Ascending aorta (tissue), 2 donors: Measurements from ENCODE around the gene TRIB2. TPM values are rescaled to one million over a fixed set of nuclear protein-coding genes. Genes with fewer than 3 reads are reported as not detected.

ENCODE experiments used
- DNase-seq, 2 donors: peaks; one replicate each; pipeline ENCODE4 v3.0.0-alpha.2; 2019; ENCODE audit warnings: low spot score in 2 of 2
- H3K27ac ChIP-seq, 2 donors: fragments of 200-600 bp; sonication (generic); one replicate each; pipeline ENCODE4 v1.5.1; 2016 to 2017; ENCODE audit warnings: mild to moderate bottlenecking in 1 of 2
- H3K27me3 ChIP-seq: fragments of 200-600 bp; sonication (generic); one replicate; pipeline ENCODE4 v1.5.1; 2017
- H3K36me3 ChIP-seq, 2 donors: fragments of 200-600 bp; sonication (generic); one replicate each; pipeline ENCODE4 v1.5.1; 2016
- H3K4me1 ChIP-seq, 2 donors: fragments of 200-600 bp; sonication (generic); one replicate each; pipeline ENCODE4 v1.5.1; 2016 to 2017; ENCODE audit warnings: mild to moderate bottlenecking in 1 of 2
- H3K4me3 ChIP-seq, 2 donors: fragments of 200-600 bp; sonication (generic); one replicate each; pipeline ENCODE4 v1.5.1; 2016 to 2017; ENCODE audit warnings: mild to moderate bottlenecking in 1 of 2
- H3K9me3 ChIP-seq, 2 donors: fragments of 200-600 bp; sonication (generic); one replicate each; pipeline ENCODE4 v1.5.1; 2016
- intact Hi-C: fragments of 100-400 bp; cut with DNase I; formaldehyde crosslinking; loops from one replicate; pipeline ENCODE4 v1.15.1; 2023
- total RNA-seq: library from RNA; depleted of rRNA; stranded (reverse); fragments of >200 nt; gene quantifications from one replicate; pipeline ENCODE4 v1.1.0, GENCODE V29; 2016
- TF ChIP-seq, protein P1 (sequence below), 3 experiments: fragments of 200-600 bp in 2 of 3; fragments of 450-650 bp in 1 of 3; sonication (generic) in 2 of 3; IDR thresholded peaks; one replicate each; pipeline ENCODE4 v1.5.1; 2016 to 2019; ENCODE audit warnings: antibody characterized with exemption in 3 of 3, mild to moderate bottlenecking in 1 of 3, moderate library complexity in 1 of 3

TRIB2 gene
- total RNA-seq, 1 donor from 2014 or later: 55.6 TPM

DNA sequence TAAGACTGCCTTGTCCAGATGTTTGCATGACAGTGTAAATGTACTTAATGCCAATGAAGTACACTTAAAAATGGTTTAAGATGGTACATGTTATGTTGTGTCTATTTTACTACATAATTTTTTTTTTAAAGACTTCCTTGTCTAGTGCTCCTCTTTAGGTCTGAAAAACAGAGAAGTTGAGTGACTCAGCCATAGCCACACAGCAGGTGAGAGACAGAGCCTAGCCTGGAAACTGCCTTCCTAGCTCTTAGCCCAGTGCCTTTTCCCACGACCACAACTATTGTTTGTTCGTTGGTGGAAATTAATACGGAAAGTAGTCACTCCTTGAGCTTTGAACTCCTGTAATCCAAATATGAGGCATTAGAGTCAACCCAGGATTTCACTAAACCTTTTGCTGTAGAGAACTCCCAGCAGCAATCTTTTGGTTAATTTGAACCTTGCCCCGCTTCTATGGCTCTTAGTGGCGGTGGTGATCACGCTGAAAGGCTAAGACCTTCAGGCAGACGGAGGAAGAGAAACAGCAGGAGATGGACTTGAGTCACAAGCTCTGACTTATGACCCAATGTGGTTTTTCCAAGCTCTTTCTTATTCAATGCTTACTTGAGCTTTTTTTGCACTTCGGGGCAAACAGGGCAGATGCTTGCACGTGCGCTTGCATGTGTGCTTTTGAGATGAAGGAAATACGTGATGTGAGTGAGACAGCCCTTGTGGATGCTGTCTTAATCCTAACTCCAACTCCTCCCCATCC is 21.2 kb downstream of the TRIB2 start:
- H3K4me1 ChIP-seq: peaks cover under 1 to 11% of the 10 kb centered on the region in 2 donors
- H3K4me3 ChIP-seq: no peak overlapping the region
- peak overlapping the region; percentile 16 to 36 for H3K27ac ChIP-seq
- TF ChIP-seq, protein P1, sequence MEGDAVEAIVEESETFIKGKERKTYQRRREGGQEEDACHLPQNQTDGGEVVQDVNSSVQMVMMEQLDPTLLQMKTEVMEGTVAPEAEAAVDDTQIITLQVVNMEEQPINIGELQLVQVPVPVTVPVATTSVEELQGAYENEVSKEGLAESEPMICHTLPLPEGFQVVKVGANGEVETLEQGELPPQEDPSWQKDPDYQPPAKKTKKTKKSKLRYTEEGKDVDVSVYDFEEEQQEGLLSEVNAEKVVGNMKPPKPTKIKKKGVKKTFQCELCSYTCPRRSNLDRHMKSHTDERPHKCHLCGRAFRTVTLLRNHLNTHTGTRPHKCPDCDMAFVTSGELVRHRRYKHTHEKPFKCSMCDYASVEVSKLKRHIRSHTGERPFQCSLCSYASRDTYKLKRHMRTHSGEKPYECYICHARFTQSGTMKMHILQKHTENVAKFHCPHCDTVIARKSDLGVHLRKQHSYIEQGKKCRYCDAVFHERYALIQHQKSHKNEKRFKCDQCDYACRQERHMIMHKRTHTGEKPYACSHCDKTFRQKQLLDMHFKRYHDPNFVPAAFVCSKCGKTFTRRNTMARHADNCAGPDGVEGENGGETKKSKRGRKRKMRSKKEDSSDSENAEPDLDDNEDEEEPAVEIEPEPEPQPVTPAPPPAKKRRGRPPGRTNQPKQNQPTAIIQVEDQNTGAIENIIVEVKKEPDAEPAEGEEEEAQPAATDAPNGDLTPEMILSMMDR (IDR thresholded peaks at IDR 0.05): no peak
- H3K27me3 ChIP-seq: no peaks in the 10 kb centered on the region
- peaks cover 40 to 72% of the 10 kb centered on the region in 2 donors for H3K36me3 ChIP-seq
- intact Hi-C loops: no loop called here
- H3K9me3 ChIP-seq: no peaks in the 10 kb centered on the region
- no peak for DNase-seq

DNA sequence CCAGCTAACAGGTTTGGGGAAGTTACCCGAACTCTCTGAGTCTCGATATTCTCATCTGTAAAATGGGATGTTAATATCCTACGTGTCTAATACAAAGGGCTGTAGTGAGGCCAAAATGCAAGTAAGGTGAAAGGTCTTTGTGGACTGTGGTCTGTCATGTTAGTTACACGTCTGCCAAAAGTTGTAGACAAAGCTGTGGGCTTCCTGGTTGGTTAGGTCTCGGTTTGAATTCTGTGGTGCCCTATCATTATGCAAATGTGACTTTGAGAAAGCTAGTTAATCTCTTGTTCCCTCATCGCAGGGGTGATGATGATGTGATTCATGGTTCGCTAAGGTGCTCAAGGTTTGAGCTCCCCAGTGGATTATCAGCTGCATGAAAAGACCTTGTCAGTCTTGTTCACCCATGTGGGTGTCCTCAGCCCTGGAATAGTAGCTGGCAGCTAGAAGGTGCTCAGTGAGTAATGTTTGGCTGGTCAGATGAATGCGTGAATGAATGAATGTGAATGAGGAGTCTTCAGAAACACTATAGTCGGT is 23.1 kb downstream of the TRIB2 start:
- H3K27me3 ChIP-seq: no peaks in the 10 kb centered on the region
- intact Hi-C loops: no loop called here
- H3K27ac ChIP-seq: no peak overlapping the region
- no peaks in the 10 kb centered on the region for H3K4me1 ChIP-seq
- H3K4me3 ChIP-seq: no peak overlapping the region
- no peak for DNase-seq
- peaks cover 40 to 74% of the 10 kb centered on the region in 2 donors for H3K36me3 ChIP-seq
- TF ChIP-seq, protein P1 (IDR thresholded peaks at IDR 0.05): no peak
- H3K9me3 ChIP-seq: no peaks in the 10 kb centered on the region

- Histone ChIP-seq H3K4me1 (no peaks in the 10 kb centered on the region), H3K4me3 (no peak overlapping the region), H3K36me3 (peaks cover 38 to 61% of the 10 kb centered on the region in 2 donors), H3K9me3 (no peaks in the 10 kb centered on the region), H3K27ac (no peak overlapping the region), H3K27me3 (no peaks in the 10 kb centered on the region)
- no peak for DNase-seq
- intact Hi-C loops: no loop called here
- TF ChIP-seq, protein P1 (IDR thresholded peaks at IDR 0.05): no peak
Observed at GRCh38 chr2:12741380-12741779, 24.6 kb downstream of the TRIB2 start.

DNA sequence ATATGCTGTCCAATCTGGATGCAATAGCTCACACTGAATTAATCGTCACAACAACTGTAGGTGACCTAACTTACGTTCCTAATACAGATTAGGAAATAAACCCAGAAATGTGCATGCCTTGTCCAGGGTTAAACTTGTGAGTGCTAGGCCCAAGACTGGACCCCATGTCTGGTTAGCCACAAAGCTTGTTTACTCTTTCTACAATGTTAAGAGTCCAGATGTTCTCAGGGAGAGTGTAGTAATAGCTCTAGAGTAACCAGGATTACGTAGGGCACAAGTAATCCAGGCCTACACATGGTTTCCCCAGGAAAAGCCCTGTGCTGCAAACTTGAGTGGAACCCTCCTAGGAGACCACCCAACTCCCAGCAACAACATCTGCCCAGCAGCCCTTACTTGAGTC is 26.2 kb downstream of the TRIB2 start:
- Histone ChIP-seq H3K9me3 (no peaks in the 10 kb centered on the region), H3K36me3 (peaks cover 33 to 46% of the 10 kb centered on the region in 2 donors), H3K4me3 (no peak overlapping the region), H3K4me1 (no peaks in the 10 kb centered on the region), H3K27ac (no peak overlapping the region), H3K27me3 (no peaks in the 10 kb centered on the region)
- TF ChIP-seq, protein P1 (IDR thresholded peaks at IDR 0.05): no peak
- no peak for DNase-seq
- intact Hi-C loops: no loop called here

- H3K4me1 ChIP-seq: no peaks in the 10 kb centered on the region
- DNase-seq: no peak
- H3K4me3 ChIP-seq: no peak overlapping the region
- H3K9me3 ChIP-seq: no peaks in the 10 kb centered on the region
- intact Hi-C loops: no loop called here
- no peaks in the 10 kb centered on the region for H3K27me3 ChIP-seq
- TF ChIP-seq, protein P1 (IDR thresholded peaks at IDR 0.05): no peak
- H3K27ac ChIP-seq: no peak overlapping the region
- no peaks in the 10 kb centered on the region for H3K36me3 ChIP-seq
Observed at GRCh38 chr2:12750166-12750905, 33.6 kb downstream of the TRIB2 start.
